Erythroblast (primary cell): ENCODE results near the gene IRX4.

Experiments
- GATA1 ChIP-seq: IDR thresholded peaks from 2 replicates; pipeline ENCODE4 v1.6.1; 2011; ENCODE audit warnings: low read depth, mild to moderate bottlenecking, control low read depth, low read length, moderate library complexity
- POLR2A ChIP-seq: IDR thresholded peaks from 2 replicates; pipeline ENCODE4 v1.6.1; 2011; ENCODE audit warnings: mild to moderate bottlenecking, low read length

DNA sequence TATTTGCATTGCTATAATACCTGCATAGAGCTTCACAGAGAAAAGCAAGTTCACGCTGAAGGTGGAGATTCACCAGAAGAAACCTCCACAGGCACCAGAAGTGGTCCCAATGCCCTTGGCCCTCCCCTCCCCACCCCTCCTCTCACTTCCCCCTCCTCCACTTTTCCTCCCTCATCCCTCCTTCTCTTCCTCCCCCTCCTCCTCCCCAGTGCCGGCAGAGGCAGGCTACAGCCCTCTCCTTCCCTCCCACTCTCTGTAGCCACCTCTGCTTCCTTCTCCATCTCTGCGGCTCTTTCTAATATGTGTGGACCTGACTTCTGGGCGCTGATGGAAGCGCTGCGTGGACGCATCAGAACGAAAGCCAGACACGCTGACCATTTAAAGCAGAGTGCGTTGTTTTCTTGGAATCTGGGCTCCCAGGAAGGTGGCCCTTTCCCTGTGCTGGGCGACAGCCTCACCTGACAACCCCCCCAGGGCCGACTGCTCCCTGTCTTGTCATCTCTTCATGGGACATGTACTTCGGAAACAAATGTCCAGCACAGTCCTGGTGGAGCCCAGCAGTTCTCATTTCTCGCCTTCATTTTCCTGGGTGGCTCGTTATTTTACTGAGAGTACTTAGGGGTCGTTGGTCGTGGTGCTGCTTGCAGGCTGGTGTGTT is 52.0 kb downstream of the IRX4 start:
- TF ChIP-seq POLR2A (no peak), GATA1 (no peak)
